ENCODE data around the gene PLCG2. TPM values are rescaled to one million over a fixed set of nuclear protein-coding genes. Genes with fewer than 3 reads are reported as not detected.

The PLCG2 gene
- total RNA-seq, 2 donors from 2014 or later: 7.4 to 13.4 TPM

DNA sequence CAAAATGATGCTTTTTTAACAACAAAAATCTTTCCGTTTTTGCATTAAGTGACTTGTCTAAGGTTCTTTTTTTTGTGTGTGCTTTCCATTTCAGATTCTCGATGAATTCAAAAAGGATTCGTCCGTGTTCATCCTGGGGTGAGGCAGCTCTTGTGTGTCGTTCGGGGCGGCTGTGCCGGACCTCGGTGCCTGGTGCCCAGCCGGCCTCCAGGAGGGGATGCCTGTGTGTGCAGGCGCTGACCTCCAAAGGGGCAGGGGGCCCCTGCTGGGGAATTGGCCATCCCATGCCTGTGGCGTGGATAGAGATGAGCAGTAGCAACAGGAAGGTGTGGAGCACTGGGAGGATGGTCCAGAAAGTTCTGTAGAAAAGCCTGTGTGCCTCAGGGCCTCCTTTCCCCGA lies 101.7 kb downstream of the PLCG2 start:
- Histone ChIP-seq H3K27me3 (no peaks in the 10 kb centered on the region), H3K4me1 (no peaks in the 10 kb centered on the region), H3K27ac (no peak overlapping the region), H3K36me3 (no peaks in the 10 kb centered on the region), H3K9me3 (no peaks in the 10 kb centered on the region), H3K4me3 (no peak overlapping the region)
- DNase-seq (ENCODE audit: low spot score): no peak
- TF ChIP-seq, protein P1, sequence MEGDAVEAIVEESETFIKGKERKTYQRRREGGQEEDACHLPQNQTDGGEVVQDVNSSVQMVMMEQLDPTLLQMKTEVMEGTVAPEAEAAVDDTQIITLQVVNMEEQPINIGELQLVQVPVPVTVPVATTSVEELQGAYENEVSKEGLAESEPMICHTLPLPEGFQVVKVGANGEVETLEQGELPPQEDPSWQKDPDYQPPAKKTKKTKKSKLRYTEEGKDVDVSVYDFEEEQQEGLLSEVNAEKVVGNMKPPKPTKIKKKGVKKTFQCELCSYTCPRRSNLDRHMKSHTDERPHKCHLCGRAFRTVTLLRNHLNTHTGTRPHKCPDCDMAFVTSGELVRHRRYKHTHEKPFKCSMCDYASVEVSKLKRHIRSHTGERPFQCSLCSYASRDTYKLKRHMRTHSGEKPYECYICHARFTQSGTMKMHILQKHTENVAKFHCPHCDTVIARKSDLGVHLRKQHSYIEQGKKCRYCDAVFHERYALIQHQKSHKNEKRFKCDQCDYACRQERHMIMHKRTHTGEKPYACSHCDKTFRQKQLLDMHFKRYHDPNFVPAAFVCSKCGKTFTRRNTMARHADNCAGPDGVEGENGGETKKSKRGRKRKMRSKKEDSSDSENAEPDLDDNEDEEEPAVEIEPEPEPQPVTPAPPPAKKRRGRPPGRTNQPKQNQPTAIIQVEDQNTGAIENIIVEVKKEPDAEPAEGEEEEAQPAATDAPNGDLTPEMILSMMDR (IDR thresholded peaks at IDR 0.05): no peak

DNA sequence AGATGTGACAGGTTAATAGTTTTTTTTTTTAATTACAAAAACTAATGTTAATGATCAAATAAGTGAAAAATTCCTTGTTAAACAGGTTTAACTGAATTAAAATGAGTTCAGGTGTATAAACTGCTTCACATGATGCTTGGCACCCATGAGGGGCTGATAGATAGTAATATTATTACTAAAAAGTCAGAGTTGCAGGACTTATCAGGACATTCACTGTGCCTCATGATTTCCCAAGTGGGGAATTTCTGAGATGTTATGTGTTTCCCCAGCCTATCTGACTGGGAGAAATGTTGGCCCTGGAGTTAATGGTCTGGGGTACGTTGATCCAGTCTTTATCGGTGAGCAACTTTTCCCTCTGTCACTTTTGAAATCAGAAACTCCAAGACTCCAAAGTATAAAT lies 102.1 kb downstream of the PLCG2 start:
- H3K4me1 ChIP-seq: no peaks in the 10 kb centered on the region
- no peak for DNase-seq (ENCODE audit: low spot score)

DNA sequence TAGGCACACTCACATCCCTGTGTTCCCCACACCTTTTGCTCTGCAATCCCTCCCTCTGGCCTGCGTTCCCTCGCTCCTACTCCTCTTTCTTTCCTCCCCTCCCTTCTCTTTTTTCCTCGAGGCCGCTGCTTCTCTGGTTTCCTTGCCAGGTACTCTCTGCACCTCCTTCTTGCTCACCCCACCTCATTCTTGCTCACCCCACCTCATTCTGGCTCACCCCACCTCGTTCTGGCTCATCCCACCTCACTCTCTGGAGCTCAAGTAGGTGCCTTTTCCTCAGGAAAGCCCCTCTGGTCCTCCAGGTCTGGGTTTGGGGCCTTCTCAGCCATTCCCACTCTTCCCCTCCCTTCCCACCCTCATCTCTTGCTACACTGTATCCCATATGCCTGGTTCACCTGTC lies 103.5 kb downstream of the PLCG2 start:
- no peak for DNase-seq (ENCODE audit: low spot score)
- Histone ChIP-seq H3K27me3 (no peaks in the 10 kb centered on the region), H3K4me3 (no peak overlapping the region), H3K9me3 (no peaks in the 10 kb centered on the region), H3K27ac (no peak overlapping the region), H3K4me1 (no peaks in the 10 kb centered on the region), H3K36me3 (no peaks in the 10 kb centered on the region)
- TF ChIP-seq, protein P1 (IDR thresholded peaks at IDR 0.05): no peak

More for the DNA sequence above, 102.1 kb downstream of the PLCG2 start:
- no peaks in the 10 kb centered on the region for H3K36me3 ChIP-seq
- H3K9me3 ChIP-seq: no peaks in the 10 kb centered on the region
- H3K27me3 ChIP-seq: no peaks in the 10 kb centered on the region
- no peak overlapping the region for H3K4me3 ChIP-seq
- TF ChIP-seq, protein P1 (IDR thresholded peaks at IDR 0.05): no peak
- H3K27ac ChIP-seq: no peak overlapping the region

DNA sequence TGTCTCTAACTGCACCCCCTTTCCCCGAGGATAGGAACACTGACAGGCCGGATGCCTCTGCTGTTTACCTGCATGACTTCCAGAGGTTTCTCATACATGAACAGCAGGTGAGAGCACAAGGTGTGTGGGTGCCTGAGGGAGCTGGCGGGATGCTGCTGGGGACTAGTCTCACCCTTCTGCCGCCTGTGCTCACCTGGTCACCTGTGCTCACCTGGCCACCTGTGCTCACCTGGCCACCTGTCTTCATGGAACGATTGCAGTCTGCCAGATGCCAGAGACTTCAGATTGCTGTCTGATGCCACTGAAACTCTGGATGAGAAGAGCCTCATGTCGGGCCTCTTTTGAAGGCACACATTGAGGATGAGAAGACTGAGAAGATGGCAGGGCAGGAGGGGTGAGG lies 104.1 kb downstream of the PLCG2 start:
- no peaks in the 10 kb centered on the region for H3K9me3 ChIP-seq
- H3K4me3 ChIP-seq: no peak overlapping the region
- no peak overlapping the region for H3K27ac ChIP-seq
- H3K27me3 ChIP-seq: no peaks in the 10 kb centered on the region
- TF ChIP-seq, protein P1 (IDR thresholded peaks at IDR 0.05): no peak
- H3K36me3 ChIP-seq: no peaks in the 10 kb centered on the region
- H3K4me1 ChIP-seq: no peaks in the 10 kb centered on the region
- DNase-seq (ENCODE audit: low spot score): no peak

DNA sequence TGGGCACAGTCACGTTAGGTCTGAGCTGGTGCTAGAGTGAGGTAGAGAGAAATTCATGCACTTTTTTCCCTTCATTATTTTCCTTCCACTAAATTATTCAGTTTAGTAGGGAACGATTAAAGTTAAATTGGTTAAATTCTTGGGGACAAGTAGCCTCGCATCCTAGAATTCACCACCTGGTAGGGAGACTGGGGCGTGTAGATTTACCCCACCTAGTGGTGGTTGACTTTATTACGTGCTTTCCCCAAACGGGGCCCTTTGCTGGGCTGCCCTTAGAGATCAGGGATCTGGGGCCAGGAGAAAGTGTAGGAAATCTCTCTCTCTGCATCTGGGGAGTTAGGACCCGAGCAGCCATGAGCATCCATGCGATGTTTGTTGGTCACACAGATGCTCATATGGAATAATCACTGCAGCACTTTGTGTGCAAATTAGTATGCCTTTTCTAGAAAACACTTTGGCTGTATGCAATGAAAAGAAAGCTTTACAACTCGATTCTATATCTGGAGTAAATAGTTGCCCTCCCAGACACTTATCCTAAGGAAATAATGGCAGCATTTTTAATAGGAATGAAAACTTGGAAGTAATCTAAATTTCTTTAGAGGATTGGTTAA lies 107.0 kb downstream of the PLCG2 start:
- TF ChIP-seq, protein P1 (IDR thresholded peaks at IDR 0.05): peak; percentile 29 to 68

More for the DNA sequence above, 107.0 kb downstream of the PLCG2 start:
- Histone ChIP-seq H3K36me3 (no peaks in the 10 kb centered on the region), H3K27ac (no peak overlapping the region), H3K4me1 (no peaks in the 10 kb centered on the region), H3K27me3 (no peaks in the 10 kb centered on the region), H3K4me3 (no peak overlapping the region), H3K9me3 (no peaks in the 10 kb centered on the region)
- DNase-seq (ENCODE audit: low spot score): no peak

All from right atrium auricular region (tissue), 2 donors.